Testis (tissue), 2 donors: ENCODE results near the gene SARM1.

ENCODE experiments used
- POLR2A ChIP-seq: fragments of 450-650 bp; IDR thresholded peaks from one replicate; pipeline ENCODE4 v1.6.1; 2017; ENCODE audit warnings: antibody characterized with exemption, mild to moderate bottlenecking, moderate library complexity
- TF ChIP-seq, protein P1 (sequence below), 3 experiments: fragments of 450-650 bp in 2 of 3; fragments of 200-600 bp in 1 of 3; sonication (generic) in 1 of 3; IDR thresholded peaks; one replicate each; pipeline ENCODE4 v1.5.1; 2016 to 2019; ENCODE audit warnings: antibody characterized with exemption in 3 of 3, mild to moderate bottlenecking in 2 of 3, moderate library complexity in 1 of 3

DNA sequence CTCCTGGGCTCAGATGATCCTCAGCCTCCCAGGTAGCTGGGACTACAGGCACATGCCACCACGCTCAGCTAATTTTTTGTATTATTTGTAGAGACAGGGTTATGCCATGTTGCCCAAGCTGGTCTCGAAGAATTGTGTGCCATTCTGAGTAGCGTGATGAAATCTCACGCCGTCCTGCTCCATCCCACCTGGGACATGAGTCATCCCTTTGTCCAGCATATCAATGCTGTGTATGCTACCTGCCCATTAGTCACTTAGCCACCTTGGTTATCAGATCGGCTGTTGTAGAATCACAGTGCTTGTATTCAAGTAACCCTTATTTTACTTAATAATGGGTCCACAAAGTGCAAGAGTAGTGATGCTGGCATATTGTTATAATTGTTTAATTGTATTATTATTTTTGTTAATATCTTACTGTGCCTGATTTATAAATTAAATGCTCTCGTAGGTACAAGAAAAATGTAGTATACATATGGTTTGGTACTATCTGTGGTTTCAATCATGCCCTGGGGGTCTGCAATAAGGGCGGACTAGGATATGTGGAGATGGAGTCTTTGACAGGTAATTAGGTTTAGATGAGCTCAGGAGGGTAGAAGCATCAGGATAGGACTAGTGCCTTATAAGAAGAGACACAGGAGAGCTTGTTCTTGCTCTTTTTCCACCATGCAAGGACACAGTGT is 75.4 kb downstream of the SARM1 start:
- TF ChIP-seq POLR2A: no peak
- TF ChIP-seq, protein P1, sequence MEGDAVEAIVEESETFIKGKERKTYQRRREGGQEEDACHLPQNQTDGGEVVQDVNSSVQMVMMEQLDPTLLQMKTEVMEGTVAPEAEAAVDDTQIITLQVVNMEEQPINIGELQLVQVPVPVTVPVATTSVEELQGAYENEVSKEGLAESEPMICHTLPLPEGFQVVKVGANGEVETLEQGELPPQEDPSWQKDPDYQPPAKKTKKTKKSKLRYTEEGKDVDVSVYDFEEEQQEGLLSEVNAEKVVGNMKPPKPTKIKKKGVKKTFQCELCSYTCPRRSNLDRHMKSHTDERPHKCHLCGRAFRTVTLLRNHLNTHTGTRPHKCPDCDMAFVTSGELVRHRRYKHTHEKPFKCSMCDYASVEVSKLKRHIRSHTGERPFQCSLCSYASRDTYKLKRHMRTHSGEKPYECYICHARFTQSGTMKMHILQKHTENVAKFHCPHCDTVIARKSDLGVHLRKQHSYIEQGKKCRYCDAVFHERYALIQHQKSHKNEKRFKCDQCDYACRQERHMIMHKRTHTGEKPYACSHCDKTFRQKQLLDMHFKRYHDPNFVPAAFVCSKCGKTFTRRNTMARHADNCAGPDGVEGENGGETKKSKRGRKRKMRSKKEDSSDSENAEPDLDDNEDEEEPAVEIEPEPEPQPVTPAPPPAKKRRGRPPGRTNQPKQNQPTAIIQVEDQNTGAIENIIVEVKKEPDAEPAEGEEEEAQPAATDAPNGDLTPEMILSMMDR (IDR thresholded peaks at IDR 0.05): no peak
